HCT116 (cell line): ENCODE results near the gene TLK1. TPM values are rescaled to one million over a fixed set of nuclear protein-coding genes. Genes with fewer than 3 reads are reported as not detected.

Experiments used
- ATAC-seq: fragments of 200-7000 bp; cut with Tn5 transposase; 2 replicates; pipeline ENCODE4 v1.9.1; 2020; ENCODE audit warnings: mild to moderate bottlenecking, moderate library complexity
- BruUV-seq: library from RNA; stranded (reverse); fragments of 400-500 nt; replicated peaks from 2 replicates; lab custom pipeline; 2021; lab: Mats Ljungman, UMichigan
- CTCF ChIA-PET: fragments of 300-600 bp; sonication (Branson Sonifier 250); formaldehyde crosslinking; loops from one replicate; lab custom pipeline; 2021; ENCODE audit warnings: antibody characterized with exemption; lab: Charles Lee
- POLR2A ChIA-PET: fragments of 300-600, 350-600 bp; sonication (Branson Sonifier 250); formaldehyde crosslinking; loops from one replicate; lab custom pipeline; 2021; ENCODE audit warnings: antibody characterized with exemption; lab: Charles Lee
- RAD21 ChIA-PET, 2 experiments: fragments of 300-600 bp; sonication (Branson Sonifier 250); formaldehyde crosslinking; loops; one replicate each; lab custom pipeline; 2023; ENCODE audit warnings: low total read pairs in 2 of 2; ENCODE audit not compliant: uncharacterized antibody in 2 of 2, unreplicated experiment in 2 of 2, low non-redundant PET in 1 of 2; lab: Charles Lee
- DNase-seq: peaks from one replicate; pipeline ENCODE4 v3.0.0-alpha.2; 2010; ENCODE audit warnings: low read depth, low spot score
- H2AFZ ChIP-seq: fragments of 200-600 bp; shearing (Covaris generic), sonication (generic); 2 replicates; pipeline ENCODE4 v1.6.1; 2017; ENCODE audit warnings: low read depth, mixed run types, mixed read lengths, antibody characterized with exemption, low read length; ENCODE audit not compliant: poor library complexity, severe bottlenecking
- H3K27ac ChIP-seq: 2 replicates; pipeline ENCODE4 v1.5.1; 2012; ENCODE audit warnings: low read depth, low read length
- H3K27me3 ChIP-seq: fragments of 200-600 bp; sonication (generic); 2 replicates; pipeline ENCODE4 v1.6.1; 2016; ENCODE audit warnings: mixed run types, low read length, mixed read lengths; ENCODE audit not compliant: insufficient read depth
- H3K36me3 ChIP-seq, 2 experiments: fragments of 200-500 bp in 1 of 2; fragments of 200-600 bp in 1 of 2; sonication (Bioruptor generic) in 1 of 2; sonication (generic) in 1 of 2; 2 replicates each; pipeline versions ENCODE4 v1.5.1 to v1.6.1; 2014 to 2016; ENCODE audit warnings: low read length in 2 of 2, inconsistent platforms in 1 of 2, mixed read lengths in 1 of 2, mixed run types in 1 of 2; ENCODE audit not compliant: insufficient read depth in 2 of 2, control insufficient read depth in 1 of 2
- H3K4me1 ChIP-seq, 2 experiments: fragments of 200-600 bp in 1 of 2; sonication (generic) in 1 of 2; 2 replicates each; pipeline versions ENCODE4 v1.5.1 to v1.6.1; 2012 to 2017; ENCODE audit warnings: low read length in 2 of 2, inconsistent platforms in 1 of 2, mild to moderate bottlenecking in 1 of 2, mixed read lengths in 1 of 2, mixed run types in 1 of 2, moderate library complexity in 1 of 2; ENCODE audit not compliant: insufficient read depth in 2 of 2, control insufficient read depth in 1 of 2
- H3K4me2 ChIP-seq: fragments of 200-600 bp; sonication (generic); 2 replicates; pipeline ENCODE4 v1.6.1; 2017; ENCODE audit warnings: mixed run types, low read length, mixed read lengths
- H3K4me3 ChIP-seq, 2 experiments: fragments of 200-600 bp in 1 of 2; sonication (generic) in 1 of 2; replicated peaks in 1 of 2; 2 replicates each; pipeline ENCODE4 v1.5.1; 2011 to 2016; ENCODE audit warnings: low read length in 2 of 2, control low read depth in 1 of 2, low read depth in 1 of 2, mild to moderate bottlenecking in 1 of 2, mixed read lengths in 1 of 2, mixed run types in 1 of 2
- H3K79me2 ChIP-seq: fragments of 200-600 bp; sonication (generic); 2 replicates; pipeline ENCODE4 v1.6.1; 2017; ENCODE audit warnings: mild to moderate bottlenecking, mixed run types, low read length, moderate library complexity, mixed read lengths; ENCODE audit not compliant: insufficient read depth
- H3K9ac ChIP-seq: fragments of 200-600 bp; sonication (generic); 2 replicates; pipeline ENCODE4 v1.6.1; 2016; ENCODE audit warnings: low read length, mixed read lengths
- H3K9me2 ChIP-seq: fragments of 200-600 bp; sonication (generic), shearing (Covaris generic); 2 replicates; pipeline ENCODE4 v1.6.1; 2017; ENCODE audit warnings: mixed run types, mild to moderate bottlenecking, moderate library complexity; ENCODE audit not compliant: insufficient read depth
- H3K9me3 ChIP-seq, 2 experiments: fragments of 200-500 bp in 1 of 2; fragments of 200-600 bp in 1 of 2; sonication (Bioruptor generic) in 1 of 2; sonication (generic) in 1 of 2; 2 replicates each; pipeline ENCODE4 v1.6.1; 2014 to 2017; ENCODE audit warnings: low read length in 2 of 2, mixed read lengths in 2 of 2, inconsistent platforms in 1 of 2, low read depth in 1 of 2, mild to moderate bottlenecking in 1 of 2, mixed run types in 1 of 2, moderate library complexity in 1 of 2; ENCODE audit not compliant: control insufficient read depth in 1 of 2, insufficient read depth in 1 of 2
- H4K20me1 ChIP-seq: fragments of 200-600 bp; sonication (generic), shearing (Covaris generic); 2 replicates; pipeline ENCODE4 v1.6.1; 2017; ENCODE audit warnings: mixed run types, mild to moderate bottlenecking, moderate library complexity; ENCODE audit not compliant: insufficient read depth
- CEBPB ChIP-seq: IDR thresholded peaks from 2 replicates; pipeline ENCODE4 v1.6.1; 2012; ENCODE audit warnings: low read depth
- EZH2phosphoT487 ChIP-seq: fragments of 200-600 bp; IDR thresholded peaks from 2 replicates; pipeline ENCODE4 v1.6.1; 2018; ENCODE audit warnings: antibody characterized with exemption, borderline replicate concordance
- FOSL1 ChIP-seq: IDR thresholded peaks from 2 replicates; pipeline ENCODE4 v1.6.1; 2012; ENCODE audit warnings: low read depth
- POLR2AphosphoS5 ChIP-seq: IDR thresholded peaks from 2 replicates; pipeline ENCODE4 v1.6.1; 2011; ENCODE audit warnings: mild to moderate bottlenecking, low read depth, low read length, moderate library complexity
- SP1 ChIP-seq: IDR thresholded peaks from 2 replicates; pipeline ENCODE4 v1.6.1; 2012; ENCODE audit warnings: low read depth
- ZFX ChIP-seq: fragments of 450-650 bp; IDR thresholded peaks from 2 replicates; pipeline ENCODE4 v1.6.1; 2017
- intact Hi-C: fragments of 100-400 bp; cut with micrococcal nuclease; formaldehyde crosslinking; loops from 2 replicates; pipeline ENCODE4 v1.10.0; 2022
- total RNA-seq: library from RNA; stranded (reverse); gene quantifications from one replicate; pipeline ENCODE4 v1.2.1, GENCODE V29; 2021; ENCODE audit not compliant: unreplicated experiment
- TF ChIP-seq, protein P1 (sequence below): IDR thresholded peaks from 2 replicates; pipeline ENCODE4 v1.6.1; 2012
- TF ChIP-seq, protein P2 (sequence below): IDR thresholded peaks from 2 replicates; pipeline ENCODE4 v1.6.1; 2012; ENCODE audit warnings: low read depth
- TF ChIP-seq, protein P3 (sequence below), 3 experiments: fragments of 200-600 bp in 1 of 3; sonication (generic) in 1 of 3; IDR thresholded peaks in 2 of 3; conservative IDR thresholded peaks in 1 of 3; 2 replicates each; pipeline ENCODE4 v1.5.1; 2012 to 2017; ENCODE audit warnings: low read depth in 2 of 3, low read length in 2 of 3, antibody characterized with exemption in 1 of 3, borderline replicate concordance in 1 of 3, control low read depth in 1 of 3, mild to moderate bottlenecking in 1 of 3, mixed read lengths in 1 of 3, mixed run types in 1 of 3, moderate library complexity in 1 of 3; ENCODE audit not compliant: insufficient read depth in 1 of 3

Gene TLK1
- total RNA-seq, 1 experiment from 2014 or later: 57.7 TPM

DNA sequence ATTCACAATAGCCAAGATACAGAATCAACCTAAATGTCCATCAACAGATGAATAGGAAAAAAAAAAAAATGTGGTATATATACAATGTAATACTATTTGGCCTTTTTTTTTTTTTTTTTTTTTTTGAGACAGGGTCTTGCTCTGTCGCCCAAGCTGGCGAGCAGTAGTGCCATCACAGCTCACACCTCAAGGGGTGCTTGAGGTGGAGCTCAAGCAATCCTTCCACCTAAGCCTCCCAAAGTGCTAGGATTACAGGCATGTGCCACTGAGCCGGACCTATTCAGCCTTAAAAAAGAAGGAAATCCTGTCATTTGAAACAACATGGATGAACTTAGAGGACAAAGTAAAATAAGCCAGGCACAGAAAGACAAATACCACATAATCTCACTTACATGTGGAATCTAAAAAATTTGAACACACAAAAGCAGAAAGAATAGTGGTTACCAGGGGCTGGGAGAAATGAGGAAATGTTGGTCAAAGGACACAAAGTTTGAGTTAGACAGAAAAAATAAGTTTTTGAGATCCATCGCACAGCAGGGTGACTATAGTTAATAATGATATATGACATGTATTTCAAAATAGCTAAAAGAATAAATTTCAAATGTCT, 26.0 kb downstream of the TLK1 start:
- Histone ChIP-seq H4K20me1 (no peaks in the 10 kb centered on the region), H3K79me2 (peaks cover 96% of the 10 kb centered on the region), H3K4me1 (no peaks in the 10 kb centered on the region; a peak in 1 of 4 replicates), H3K27me3 (no peaks in the 10 kb centered on the region), H3K9ac (no peak overlapping the region), H3K9me2 (no peaks in the 10 kb centered on the region), H3K4me3 (no peak overlapping the region), H2AFZ (no peak overlapping the region), H3K4me2 (no peak overlapping the region), H3K9me3 (no peaks in the 10 kb centered on the region), H3K27ac (no peak overlapping the region), H3K36me3 (no peaks in the 10 kb centered on the region)
- ChIA-PET CTCF (interaction anchor here (0.8 kb wide), 1 partner anchor 10 kb away, joined by 3 read pairs; no protein-coding TSS in a partner anchor), RAD21 (no interaction called here), POLR2A (no interaction called here)
- no TSS peak for BruUV-seq
- intact Hi-C loops: no loop called here
- DNase-seq (no peak), ATAC-seq (no peak)
- TF ChIP-seq, protein P1, sequence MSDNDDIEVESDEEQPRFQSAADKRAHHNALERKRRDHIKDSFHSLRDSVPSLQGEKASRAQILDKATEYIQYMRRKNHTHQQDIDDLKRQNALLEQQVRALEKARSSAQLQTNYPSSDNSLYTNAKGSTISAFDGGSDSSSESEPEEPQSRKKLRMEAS: no peak
- TF ChIP-seq, protein P2, sequence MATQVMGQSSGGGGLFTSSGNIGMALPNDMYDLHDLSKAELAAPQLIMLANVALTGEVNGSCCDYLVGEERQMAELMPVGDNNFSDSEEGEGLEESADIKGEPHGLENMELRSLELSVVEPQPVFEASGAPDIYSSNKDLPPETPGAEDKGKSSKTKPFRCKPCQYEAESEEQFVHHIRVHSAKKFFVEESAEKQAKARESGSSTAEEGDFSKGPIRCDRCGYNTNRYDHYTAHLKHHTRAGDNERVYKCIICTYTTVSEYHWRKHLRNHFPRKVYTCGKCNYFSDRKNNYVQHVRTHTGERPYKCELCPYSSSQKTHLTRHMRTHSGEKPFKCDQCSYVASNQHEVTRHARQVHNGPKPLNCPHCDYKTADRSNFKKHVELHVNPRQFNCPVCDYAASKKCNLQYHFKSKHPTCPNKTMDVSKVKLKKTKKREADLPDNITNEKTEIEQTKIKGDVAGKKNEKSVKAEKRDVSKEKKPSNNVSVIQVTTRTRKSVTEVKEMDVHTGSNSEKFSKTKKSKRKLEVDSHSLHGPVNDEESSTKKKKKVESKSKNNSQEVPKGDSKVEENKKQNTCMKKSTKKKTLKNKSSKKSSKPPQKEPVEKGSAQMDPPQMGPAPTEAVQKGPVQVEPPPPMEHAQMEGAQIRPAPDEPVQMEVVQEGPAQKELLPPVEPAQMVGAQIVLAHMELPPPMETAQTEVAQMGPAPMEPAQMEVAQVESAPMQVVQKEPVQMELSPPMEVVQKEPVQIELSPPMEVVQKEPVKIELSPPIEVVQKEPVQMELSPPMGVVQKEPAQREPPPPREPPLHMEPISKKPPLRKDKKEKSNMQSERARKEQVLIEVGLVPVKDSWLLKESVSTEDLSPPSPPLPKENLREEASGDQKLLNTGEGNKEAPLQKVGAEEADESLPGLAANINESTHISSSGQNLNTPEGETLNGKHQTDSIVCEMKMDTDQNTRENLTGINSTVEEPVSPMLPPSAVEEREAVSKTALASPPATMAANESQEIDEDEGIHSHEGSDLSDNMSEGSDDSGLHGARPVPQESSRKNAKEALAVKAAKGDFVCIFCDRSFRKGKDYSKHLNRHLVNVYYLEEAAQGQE: no peak
- TF ChIP-seq POLR2AphosphoS5 (no peak), FOSL1 (no peak)

DNA sequence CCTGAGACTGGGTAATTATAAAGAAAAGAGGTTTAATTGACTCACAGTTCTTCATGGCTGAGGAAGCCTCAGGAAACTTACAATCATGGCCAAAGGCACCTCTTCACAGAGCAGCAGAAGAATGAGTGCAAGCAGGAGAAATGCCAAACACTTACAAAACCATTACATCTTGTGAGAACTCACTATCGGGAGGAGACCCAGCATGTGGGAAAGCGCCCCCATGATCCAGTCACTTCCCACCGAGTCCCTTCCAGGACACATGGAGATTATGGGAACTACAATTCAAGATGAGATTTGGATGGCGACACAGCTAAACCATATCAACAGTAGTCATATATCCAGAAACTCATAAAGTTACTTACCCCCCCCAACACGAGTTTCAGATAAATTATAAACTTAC, 28.6 kb downstream of the TLK1 start:
- RAD21 ChIA-PET: no interaction called here
- intact Hi-C loops: no loop called here
- Histone ChIP-seq H3K9me3 (no peaks in the 10 kb centered on the region), H3K9me2 (no peaks in the 10 kb centered on the region), H3K9ac (no peak overlapping the region), H3K27ac (no peak overlapping the region), H3K27me3 (no peaks in the 10 kb centered on the region), H3K4me3 (no peak overlapping the region), H3K36me3 (no peaks in the 10 kb centered on the region), H4K20me1 (peaks cover 2% of the 10 kb centered on the region; the same call in 1 of the 2 replicates), H3K4me2 (no peak overlapping the region), H2AFZ (no peak overlapping the region), H3K79me2 (peaks cover 98% of the 10 kb centered on the region), H3K4me1 (no peaks in the 10 kb centered on the region; a peak in 1 of 4 replicates)
- DNase-seq (no peak), ATAC-seq (no peak)
- CTCF ChIA-PET: interaction anchor here (1.2 kb wide), 1 partner anchor 9 kb away, joined by 3 read pairs; no protein-coding TSS in a partner anchor
- POLR2A ChIA-PET: no interaction called here
- no TSS peak for BruUV-seq
- TF ChIP-seq, protein P2: no peak
- TF ChIP-seq SP1 (no peak), ZFX (no peak), CEBPB (no peak), EZH2phosphoT487 (no peak)
- TF ChIP-seq, protein P3, sequence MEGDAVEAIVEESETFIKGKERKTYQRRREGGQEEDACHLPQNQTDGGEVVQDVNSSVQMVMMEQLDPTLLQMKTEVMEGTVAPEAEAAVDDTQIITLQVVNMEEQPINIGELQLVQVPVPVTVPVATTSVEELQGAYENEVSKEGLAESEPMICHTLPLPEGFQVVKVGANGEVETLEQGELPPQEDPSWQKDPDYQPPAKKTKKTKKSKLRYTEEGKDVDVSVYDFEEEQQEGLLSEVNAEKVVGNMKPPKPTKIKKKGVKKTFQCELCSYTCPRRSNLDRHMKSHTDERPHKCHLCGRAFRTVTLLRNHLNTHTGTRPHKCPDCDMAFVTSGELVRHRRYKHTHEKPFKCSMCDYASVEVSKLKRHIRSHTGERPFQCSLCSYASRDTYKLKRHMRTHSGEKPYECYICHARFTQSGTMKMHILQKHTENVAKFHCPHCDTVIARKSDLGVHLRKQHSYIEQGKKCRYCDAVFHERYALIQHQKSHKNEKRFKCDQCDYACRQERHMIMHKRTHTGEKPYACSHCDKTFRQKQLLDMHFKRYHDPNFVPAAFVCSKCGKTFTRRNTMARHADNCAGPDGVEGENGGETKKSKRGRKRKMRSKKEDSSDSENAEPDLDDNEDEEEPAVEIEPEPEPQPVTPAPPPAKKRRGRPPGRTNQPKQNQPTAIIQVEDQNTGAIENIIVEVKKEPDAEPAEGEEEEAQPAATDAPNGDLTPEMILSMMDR (IDR thresholded peaks at IDR 0.05 in 2 of 3, conservative IDR thresholded peaks at IDR 0.05 in 1 of 3; ENCODE audit: borderline replicate concordance in 1 of 3, insufficient read depth in 1 of 3, low read depth in 2 of 3, low read length in 2 of 3): no peak
